H1 (cell line): ENCODE results near the gene PSKH1. TPM values are rescaled to one million over a fixed set of nuclear protein-coding genes. Genes with fewer than 3 reads are reported as not detected.

Source experiments
- BACH1 ChIP-seq: IDR thresholded peaks from 2 replicates; pipeline ENCODE4 v1.6.1; 2012; ENCODE audit warnings: low read length, improper control_type of control experiment
- BCL11A ChIP-seq, 2 experiments: IDR thresholded peaks; one replicate each; pipeline ENCODE4 v1.6.1; 2011; ENCODE audit warnings: low read depth in 2 of 2, low read length in 2 of 2, mild to moderate bottlenecking in 2 of 2
- CHD1 ChIP-seq: IDR thresholded peaks from 2 replicates; pipeline ENCODE4 v1.6.1; 2012; ENCODE audit warnings: low read depth, low read length, improper control_type of control experiment
- CREB1 ChIP-seq: IDR thresholded peaks from 2 replicates; pipeline ENCODE4 v1.6.1; 2012; ENCODE audit warnings: inconsistent platforms
- JUND ChIP-seq: IDR thresholded peaks from 2 replicates; pipeline ENCODE4 v1.6.1; 2011; ENCODE audit warnings: mild to moderate bottlenecking, improper control_type of control experiment, low read length
- POLR2A ChIP-seq, 2 experiments: IDR thresholded peaks; 1 replicate in 1 of 2; 2 replicates in 1 of 2; pipeline ENCODE4 v1.6.1; 2011; ENCODE audit warnings: low read depth in 2 of 2, low read length in 2 of 2, mild to moderate bottlenecking in 2 of 2; ENCODE audit errors: control extremely low read depth in 1 of 2
- RXRA ChIP-seq: IDR thresholded peaks from 2 replicates; pipeline ENCODE4 v1.6.1; 2011; ENCODE audit warnings: low read depth, mild to moderate bottlenecking, low read length, moderate library complexity; ENCODE audit not compliant: insufficient read depth
- SIN3A ChIP-seq, 2 experiments: IDR thresholded peaks in 1 of 2; conservative IDR thresholded peaks in 1 of 2; 2 replicates each; pipeline ENCODE4 v1.6.1; 2011 to 2012; ENCODE audit warnings: low read length in 2 of 2, improper control_type of control experiment in 1 of 2, low read depth in 1 of 2, mild to moderate bottlenecking in 1 of 2
- SUZ12 ChIP-seq: fragments of 200-600 bp; sonication (generic); IDR thresholded peaks from 2 replicates; pipeline ENCODE4 v1.6.1; 2012; ENCODE audit warnings: mild to moderate bottlenecking, inconsistent platforms, low read length, moderate library complexity, mixed read lengths
- polyA plus RNA-seq, 7 experiments: library from polyadenylated mRNA; depleted of rRNA in 3 of 7; stranded (reverse) in 5 of 7; unstranded in 2 of 7; fragments of >200 nt in 5 of 7; fragments of 200-250 nt in 2 of 7; gene quantifications; 1 replicate in 5 of 7; 2 replicates in 1 of 7; 4 replicates in 1 of 7; pipeline versions ENCODE4 v1.2.1 to v1.2.3, GENCODE V29; 2011 to 2013; ENCODE audit warnings: missing spikeins in 2 of 7, mixed read lengths in 2 of 7
- total RNA-seq: library from RNA; stranded (reverse); fragmentation: NEBNext Ultra II Directional; extraction: Animal tissue kit (Norgen Biotek cat#: 25700); gene quantifications from 2 replicates; pipeline ENCODE4 v1.2.1, GENCODE V29; 2021

Gene PSKH1
- total and polyA plus RNA-seq, 2 of the 8 experiments (the other 6 are each of a cell fraction or from before 2014, with no cell fraction given): 24.8 to 51.0 TPM

GRCh38 chr16:67923414-67924116, 30.5 kb downstream of the PSKH1 start (continued):
- TF ChIP-seq SUZ12 (no peak), CHD1 (no peak), BCL11A (IDR thresholded peaks at IDR 0.05; ENCODE audit: low read depth in 2 of 2, low read length in 2 of 2) (no peak), POLR2A (IDR thresholded peaks at IDR 0.05; ENCODE audit: control extremely low read depth in 1 of 2, low read depth in 2 of 2, low read length in 2 of 2) (no peak), BACH1 (no peak), JUND (no peak), RXRA (no peak), CREB1 (no peak), SIN3A (conservative IDR thresholded peaks at IDR 0.05 in 1 of 2, IDR thresholded peaks at IDR 0.05 in 1 of 2; ENCODE audit: low read depth in 1 of 2, low read length in 2 of 2) (no peak)
